NCI-H2107 treated with DMSO at 0.1 percent for 48 hours (cell line): Measurements from ENCODE around the gene GPX1.
"Not testable (repeated sequence)": the region's sequence is repeated elsewhere in the genome, so short reads cannot be mapped to it uniquely, and the experiment has no call there.

Experiments
- DNase-seq: peaks from one replicate; lab custom pipeline; 2025; ENCODE audit not compliant: unreplicated experiment; lab: John Stamatoyannopoulos, UW

The GPX1 gene

GRCh38 chr3:49358217-49358883 is at the start of gene GPX1:
Gene GPX1, minus strand, starts transcription at chr3:49358353. Its CDS starts 75 bp downstream, at chr3:49358278.
- DNase-seq = peak; percentile 55

- no peak for DNase-seq
Observed at GRCh38 chr3:49406571-49407565, 48.7 kb upstream of the GPX1 start.

GRCh38 chr3:49405570-49405969 is 47.4 kb upstream of the GPX1 start:
- not testable (repeated sequence) for DNase-seq

- no peak for DNase-seq
Observed at GRCh38 chr3:49403891-49404290, 45.7 kb upstream of the GPX1 start.

- DNase-seq = no peak
Observed at GRCh38 chr3:49401766-49402165, 43.6 kb upstream of the GPX1 start.

- DNase-seq = no peak
Observed at GRCh38 chr3:49399461-49399860, 41.3 kb upstream of the GPX1 start.

GRCh38 chr3:49397470-49397869 is 39.3 kb upstream of the GPX1 start:
- no peak for DNase-seq

- not testable (repeated sequence) for DNase-seq
Observed at GRCh38 chr3:49391310-49391709, 33.2 kb upstream of the GPX1 start.

GRCh38 chr3:49389297-49389696 is 31.1 kb upstream of the GPX1 start:
- no peak for DNase-seq

- no peak for DNase-seq
Observed at GRCh38 chr3:49388289-49388820, 30.2 kb upstream of the GPX1 start.

- DNase-seq = no peak
Observed at GRCh38 chr3:49387721-49388120, 29.6 kb upstream of the GPX1 start.

GRCh38 chr3:49386056-49386756 is 28.1 kb upstream of the GPX1 start:
- DNase-seq = no peak

- no peak for DNase-seq
Observed at GRCh38 chr3:49385617-49386016, 27.5 kb upstream of the GPX1 start.

GRCh38 chr3:49383387-49383786 is 25.2 kb upstream of the GPX1 start:
- no peak for DNase-seq

GRCh38 chr3:49378249-49378895 is 20.2 kb upstream of the GPX1 start:
- no peak for DNase-seq

- no peak for DNase-seq
Observed at GRCh38 chr3:49377483-49377882, 19.3 kb upstream of the GPX1 start.

- DNase-seq = no peak
Observed at GRCh38 chr3:49371946-49372345, 13.8 kb upstream of the GPX1 start.

GRCh38 chr3:49370585-49371290 is 12.6 kb upstream of the GPX1 start:
- DNase-seq = no peak

- DNase-seq = no peak
Observed at GRCh38 chr3:49362561-49362960, 4.4 kb upstream of the GPX1 start.

GRCh38 chr3:49359623-49360022 is 1.5 kb upstream of the GPX1 start:
- no peak for DNase-seq
